Hepatocyte (in vitro differentiated cells): ENCODE measurements around the gene METTL2B. TPM values are rescaled to one million over a fixed set of nuclear protein-coding genes. Genes with fewer than 3 reads are reported as not detected.
"Not testable (repeated sequence)": the region's sequence is repeated elsewhere in the genome, so short reads cannot be mapped to it uniquely, and the experiment has no call there.

ENCODE experiments used
- DNase-seq: peaks from one replicate; pipeline ENCODE4 v3.0.0-alpha.2; 2016; ENCODE audit warnings: low spot score
- H2AFZ ChIP-seq: fragments of 200-600 bp; sonication (generic); 2 replicates; pipeline ENCODE4 v1.6.0; 2016; ENCODE audit warnings: antibody characterized with exemption, mild to moderate bottlenecking
- H3K27ac ChIP-seq: fragments of 200-600 bp; sonication (generic); 2 replicates; pipeline ENCODE4 v1.5.1; 2016; ENCODE audit warnings: mild to moderate bottlenecking
- H3K27me3 ChIP-seq: fragments of 200-600 bp; sonication (generic); 2 replicates; pipeline ENCODE4 v1.6.1; 2016
- H3K36me3 ChIP-seq: fragments of 200-600 bp; sonication (generic); replicated peaks from 2 replicates; pipeline ENCODE4 v1.5.1; 2016; ENCODE audit warnings: low read depth; ENCODE audit not compliant: insufficient read depth
- H3K4me1 ChIP-seq: fragments of 200-600 bp; sonication (generic); 2 replicates; pipeline ENCODE4 v1.5.1; 2016; ENCODE audit warnings: mild to moderate bottlenecking, moderate library complexity; ENCODE audit not compliant: insufficient read depth
- H3K4me2 ChIP-seq: fragments of 200-600 bp; sonication (generic); 2 replicates; pipeline ENCODE4 v1.6.0; 2016
- H3K4me3 ChIP-seq: fragments of 200-600 bp; sonication (generic); 2 replicates; pipeline ENCODE4 v1.5.1; 2016; ENCODE audit warnings: mild to moderate bottlenecking
- H3K79me2 ChIP-seq: fragments of 200-600 bp; sonication (generic); 2 replicates; pipeline ENCODE4 v1.6.0; 2017; ENCODE audit warnings: mild to moderate bottlenecking
- H3K9me2 ChIP-seq: fragments of 200-600 bp; sonication (generic); replicated peaks from 2 replicates; pipeline ENCODE4 v1.6.0; 2017; ENCODE audit warnings: mild to moderate bottlenecking; ENCODE audit not compliant: insufficient read depth
- H3K9me3 ChIP-seq: fragments of 200-600 bp; sonication (generic); 2 replicates; pipeline ENCODE4 v1.5.1; 2016; ENCODE audit warnings: low read depth, mild to moderate bottlenecking
- H4K20me1 ChIP-seq: fragments of 200-600 bp; sonication (generic); 2 replicates; pipeline ENCODE4 v1.6.0; 2016; ENCODE audit warnings: mild to moderate bottlenecking; ENCODE audit not compliant: insufficient read depth, poor library complexity, severe bottlenecking
- CTCF ChIP-seq: fragments of 200-600 bp; sonication (generic); IDR thresholded peaks from 2 replicates; pipeline ENCODE4 v1.5.1; 2016; ENCODE audit warnings: antibody characterized with exemption, mild to moderate bottlenecking; ENCODE audit not compliant: poor library complexity
- EZH2 ChIP-seq: fragments of 200-600 bp; sonication (generic); IDR thresholded peaks from 2 replicates; pipeline ENCODE4 v1.6.1; 2016; ENCODE audit warnings: antibody characterized with exemption, mild to moderate bottlenecking, borderline replicate concordance
- EZH2phosphoT487 ChIP-seq: fragments of 200-600 bp; sonication (generic); IDR thresholded peaks from one replicate; pipeline ENCODE4 v1.6.1; 2018; ENCODE audit warnings: antibody characterized with exemption, mild to moderate bottlenecking, low read depth, moderate library complexity; ENCODE audit not compliant: unreplicated experiment, severe bottlenecking
- WGBS: methylation state at CpG from one replicate; pipeline ENCODE4 v1.1.6; 2016; ENCODE audit warnings: low lambda C conversion rate; ENCODE audit errors: missing lambda C conversion rate; 5-methylcytosine and 5-hydroxymethylcytosine counted together
- polyA plus RNA-seq: library from polyadenylated mRNA; unstranded; fragments of >200 nt; fragmentation: Nextera tagmentation; extraction: Ambion mirVana; gene quantifications from 2 replicates; pipeline ENCODE4 v1.2.1, GENCODE V29; 2016
- total RNA-seq: library from RNA; depleted of rRNA; stranded (reverse); fragments of >200 nt; gene quantifications from 2 replicates; pipeline ENCODE4 v1.2.3, GENCODE V29; 2014

METTL2B gene
- total and polyA plus RNA-seq, 2 experiments from 2014 or later = 11.4 to 29.0 TPM

GRCh38 chr7:128456255-128456725, 20.3 kb upstream of the METTL2B start:
- H3K36me3 ChIP-seq = no peaks in the 10 kb centered on the region
- 6% methylated on average over 5 of the region's 5 CpGs for WGBS
- H3K4me1 ChIP-seq = peaks cover 24% of the 10 kb centered on the region
- no peak for DNase-seq
- H3K27me3 ChIP-seq = no peaks in the 10 kb centered on the region
- H3K27ac ChIP-seq = peak overlapping the region; percentile 99
- no peaks in the 10 kb centered on the region for H3K9me2 ChIP-seq
- peak overlapping the region; percentile 59 for H2AFZ ChIP-seq
- no peak for TF ChIP-seq EZH2phosphoT487
- peak overlapping the region; percentile 94 for H3K4me2 ChIP-seq
- peaks cover 51% of the 10 kb centered on the region for H3K79me2 ChIP-seq
- H3K4me3 ChIP-seq = peak overlapping the region; percentile 88
- no peaks in the 10 kb centered on the region for H3K9me3 ChIP-seq
- H4K20me1 ChIP-seq = no peaks in the 10 kb centered on the region

- peaks cover 55% of the 10 kb centered on the region for H3K79me2 ChIP-seq
- not testable (repeated sequence) for H3K27ac ChIP-seq, H3K9me3 ChIP-seq, H2AFZ ChIP-seq, H3K4me3 ChIP-seq, H3K9me2 ChIP-seq, H3K36me3 ChIP-seq, H3K27me3 ChIP-seq, DNase-seq, H4K20me1 ChIP-seq
- H3K4me1 ChIP-seq = peaks cover 24% of the 10 kb centered on the region
- WGBS = 88% methylated on average over 6 of the region's 6 CpGs
- H3K4me2 ChIP-seq = peak overlapping the region; percentile 94
These were observed 19.2 kb upstream of the METTL2B start for GRCh38 chr7:128457385-128457784.

GRCh38 chr7:128458956-128459355, 17.6 kb upstream of the METTL2B start:
- WGBS = 82% methylated on average over 3 of the region's 3 CpGs
- Histone ChIP-seq H3K79me2 (peaks cover 57% of the 10 kb centered on the region), H3K36me3 (no peaks in the 10 kb centered on the region), H3K4me1 (peaks cover 19% of the 10 kb centered on the region), H3K9me2 (no peaks in the 10 kb centered on the region), H3K27ac (no peak overlapping the region), H3K9me3 (no peaks in the 10 kb centered on the region), H4K20me1 (no peaks in the 10 kb centered on the region), H3K27me3 (no peaks in the 10 kb centered on the region), H3K4me3 (no peak overlapping the region), H2AFZ (no peak overlapping the region), H3K4me2 (peak overlapping the region; percentile 94)
- no peak for DNase-seq
- TF ChIP-seq CTCF (no peak), EZH2phosphoT487 (no peak), EZH2 (no peak)

GRCh38 chr7:128459394-128459878, 17.1 kb upstream of the METTL2B start:
- peaks cover 57% of the 10 kb centered on the region for H3K79me2 ChIP-seq
- H3K27me3 ChIP-seq = no peaks in the 10 kb centered on the region
- TF ChIP-seq EZH2phosphoT487 = no peak
- peak; percentile 67 for TF ChIP-seq CTCF
- TF ChIP-seq EZH2 = no peak
- no peaks in the 10 kb centered on the region for H4K20me1 ChIP-seq
- peaks cover 14% of the 10 kb centered on the region for H3K4me1 ChIP-seq
- no peak overlapping the region for H3K4me3 ChIP-seq
- no peaks in the 10 kb centered on the region for H3K9me3 ChIP-seq
- no peak overlapping the region for H2AFZ ChIP-seq
- no peaks in the 10 kb centered on the region for H3K36me3 ChIP-seq
- H3K27ac ChIP-seq = no peak overlapping the region
- H3K9me2 ChIP-seq = no peaks in the 10 kb centered on the region
- DNase-seq = peak; percentile 71
- peak overlapping the region; percentile 94 for H3K4me2 ChIP-seq
- WGBS = 67% methylated on average over 5 of the region's 5 CpGs
